Activated CD4-positive, alpha-beta T cell treated with anti-CD3 and anti-CD28 coated beads, Interleukin-10, Interleukin-2, amounts not matched to agents 100 ng/mL and 50 ng/mL, durations not matched to agents 16 hours and 8 hours (primary cell): ENCODE data around the gene STK17B.

Experiments
- DNase-seq: peaks from one replicate; pipeline ENCODE4 v3.0.0-alpha.2; 2020

The STK17B gene

DNA sequence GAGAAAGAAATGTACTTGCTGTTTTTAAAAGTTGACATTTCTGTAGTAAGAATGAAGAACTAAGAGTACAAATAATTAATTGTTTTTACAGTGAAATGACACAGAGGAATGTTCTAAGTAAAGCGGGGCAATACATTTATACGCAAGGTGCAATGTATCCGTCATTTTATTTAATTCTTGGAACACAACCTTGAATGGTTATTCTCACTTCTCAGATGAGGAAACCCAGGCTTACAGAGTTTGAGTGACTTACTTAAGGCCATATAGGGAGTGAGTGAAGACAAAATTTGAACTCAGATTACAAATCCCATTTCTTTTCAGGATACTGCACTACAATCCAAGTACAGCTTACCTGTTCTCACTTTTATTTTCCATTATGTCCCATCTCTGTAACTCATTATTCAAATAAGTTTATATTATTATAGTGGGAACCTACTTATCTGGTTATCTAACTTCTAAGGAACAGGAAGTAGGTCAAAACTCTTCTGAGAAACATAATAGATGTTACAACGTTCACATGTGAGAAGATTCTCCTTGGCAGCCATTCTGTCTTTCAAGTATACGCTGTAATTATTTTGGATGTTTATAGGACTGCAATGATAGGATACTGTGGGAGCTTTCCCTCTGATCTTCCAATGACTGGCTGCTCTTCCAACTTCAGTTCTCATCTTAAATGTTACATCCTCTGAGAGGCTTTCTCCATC, 12.3 kb upstream of the STK17B start:
- DNase-seq: peak; percentile 58

DNA sequence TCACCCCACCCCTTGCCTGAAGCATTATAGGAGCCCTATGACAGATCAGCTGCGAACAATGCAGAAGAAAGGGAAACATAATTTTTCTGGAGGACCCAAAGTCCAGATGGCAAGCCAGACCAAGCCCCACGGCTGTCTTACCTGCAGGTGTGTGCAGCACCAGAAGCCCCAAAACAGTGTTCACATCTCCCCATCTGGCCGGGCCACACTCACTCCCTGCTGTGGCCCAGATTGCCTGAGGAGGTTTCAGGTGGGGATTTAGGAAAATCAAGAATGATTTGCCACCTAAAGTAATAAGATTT, 11.7 kb upstream of the STK17B start:
- no peak for DNase-seq

DNA sequence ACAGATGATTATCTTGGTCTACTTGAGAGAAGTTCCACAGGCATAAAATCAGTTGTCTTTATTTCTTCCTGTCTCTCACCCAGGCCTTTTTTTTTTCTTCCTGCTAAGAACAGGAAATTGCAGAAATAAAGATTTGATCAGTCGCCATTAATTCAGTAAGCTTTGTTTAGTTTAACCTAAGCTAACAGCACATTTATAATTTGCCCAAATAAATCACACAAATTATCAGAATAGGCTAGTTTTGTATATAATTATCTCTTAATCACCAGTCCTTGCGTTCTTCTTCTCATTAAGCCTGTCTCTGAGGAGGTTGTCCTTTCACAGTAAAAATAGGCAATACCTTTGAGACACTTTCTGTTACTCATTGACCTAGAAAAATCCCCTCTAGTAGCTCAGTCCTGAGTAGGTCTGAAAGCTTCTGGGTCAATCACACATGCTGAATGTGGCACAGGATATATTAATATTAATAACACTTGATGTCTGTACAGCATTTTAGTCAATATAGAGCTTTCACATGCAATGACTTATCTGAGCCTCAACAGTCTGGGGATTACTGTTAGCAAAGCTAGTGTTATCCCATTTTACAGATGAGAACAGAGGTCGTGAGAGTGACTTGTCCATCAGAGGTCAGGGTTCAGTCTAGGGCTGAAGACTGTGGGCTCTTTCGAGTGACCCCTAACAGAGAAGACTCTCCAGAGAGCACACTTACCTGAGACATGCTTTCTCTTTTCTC, 11.2 kb upstream of the STK17B start:
- peak; percentile 63 for DNase-seq

DNA sequence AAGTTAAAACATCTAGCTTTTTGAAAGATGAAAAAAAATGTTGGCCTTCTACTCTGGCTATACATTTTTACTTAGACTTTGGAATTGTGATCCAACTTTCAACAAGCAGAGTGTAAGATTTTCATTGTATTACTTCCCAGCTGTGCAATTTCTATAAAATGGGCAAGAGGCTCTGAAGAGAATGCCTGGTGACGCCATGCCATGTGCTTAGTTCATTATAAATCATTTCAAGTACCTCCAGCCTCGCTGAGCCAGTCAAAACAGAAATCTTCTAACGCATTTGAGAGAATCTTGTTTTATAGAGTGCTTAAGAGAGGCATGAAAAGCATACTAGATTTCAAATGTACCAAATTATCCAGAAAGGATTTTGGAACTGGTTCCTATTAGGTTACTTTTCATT, 10.1 kb upstream of the STK17B start:
- DNase-seq: no peak

DNA sequence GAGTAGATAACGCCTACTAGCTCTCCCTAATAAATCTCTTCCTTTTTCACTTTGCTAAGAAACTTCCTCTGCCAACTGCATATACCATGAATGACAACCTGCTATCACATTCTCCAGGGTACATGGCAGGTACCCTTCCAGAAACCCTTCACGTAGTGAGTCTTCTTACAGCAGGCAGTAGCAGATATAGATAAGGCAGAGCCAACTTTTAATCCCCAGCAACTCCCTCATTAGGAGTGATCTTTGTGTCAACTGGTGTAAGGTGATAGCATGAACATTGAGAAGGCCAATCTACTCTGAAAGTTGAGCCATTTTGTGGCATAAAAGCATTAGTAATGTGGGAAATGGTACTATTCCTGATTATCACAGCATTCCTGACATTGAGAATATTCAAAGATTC, 5.7 kb upstream of the STK17B start:
- DNase-seq: no peak

DNA sequence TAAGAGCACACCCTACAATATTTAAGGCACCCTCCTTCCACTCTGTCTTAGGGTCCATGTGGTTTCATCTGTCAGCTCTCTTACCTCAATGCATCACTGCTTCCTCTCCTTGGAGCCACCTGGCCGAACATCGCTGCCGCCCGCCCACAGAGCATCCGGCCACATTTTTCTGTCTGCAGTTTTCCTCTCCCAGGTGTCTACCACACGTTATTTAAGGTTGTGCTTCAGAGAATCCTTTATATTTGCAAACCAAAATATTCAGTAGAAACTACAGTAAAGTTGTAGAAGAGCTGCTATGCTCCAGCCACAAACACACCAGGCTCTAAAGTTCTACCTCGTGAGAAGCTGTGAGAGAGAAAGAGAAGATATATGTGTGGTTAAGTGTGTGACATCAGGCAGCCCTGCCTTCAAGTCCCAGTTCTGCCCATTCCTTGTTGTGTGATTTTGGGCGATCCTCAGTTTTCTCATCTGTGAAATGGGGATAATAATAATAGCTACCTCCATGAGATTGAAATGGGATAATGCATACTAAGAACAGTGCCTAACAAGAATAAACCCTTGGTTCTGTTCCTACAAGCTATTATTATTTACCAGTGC, 4.9 kb upstream of the STK17B start:
- peak; percentile 91 for DNase-seq

DNA sequence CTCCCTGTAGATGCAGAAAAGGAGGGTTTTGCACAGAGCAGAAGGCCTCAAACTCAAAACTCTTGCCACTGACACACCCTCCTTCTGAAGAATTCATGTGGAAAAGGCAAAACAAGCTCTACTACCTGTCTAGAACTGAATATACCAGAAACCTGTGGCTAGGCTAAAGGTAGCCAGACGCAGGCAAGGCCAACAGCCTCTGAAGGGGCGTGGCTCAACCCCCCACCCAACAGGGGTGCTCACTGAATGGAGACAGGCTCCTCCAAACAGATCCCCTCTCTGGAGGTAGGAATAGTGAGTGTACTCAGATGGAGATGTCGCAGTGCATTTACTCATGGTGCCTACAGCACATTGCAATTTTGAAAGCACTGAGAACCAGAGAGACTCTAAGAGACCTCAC, 3.0 kb upstream of the STK17B start:
- peak; percentile 32 for DNase-seq

DNA sequence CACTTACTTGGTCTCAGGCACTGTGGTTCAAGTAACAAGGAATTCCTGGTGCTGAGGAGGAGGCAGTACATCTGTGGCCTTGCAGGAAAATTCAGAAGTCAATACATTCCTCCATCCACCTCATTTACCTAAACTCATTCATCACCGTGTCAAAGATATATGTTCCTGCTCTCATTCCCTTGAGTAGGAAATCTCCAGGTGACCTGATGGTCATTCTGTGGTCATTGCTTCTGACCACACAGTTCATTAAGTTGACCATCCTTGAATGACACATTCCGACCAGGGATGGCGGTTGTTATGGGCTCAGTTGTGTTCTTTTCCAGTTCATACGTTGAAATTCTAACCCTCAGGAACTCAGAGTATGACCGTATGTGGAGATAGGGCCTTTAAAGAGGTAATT, 2.1 kb upstream of the STK17B start:
- no peak for DNase-seq

DNA sequence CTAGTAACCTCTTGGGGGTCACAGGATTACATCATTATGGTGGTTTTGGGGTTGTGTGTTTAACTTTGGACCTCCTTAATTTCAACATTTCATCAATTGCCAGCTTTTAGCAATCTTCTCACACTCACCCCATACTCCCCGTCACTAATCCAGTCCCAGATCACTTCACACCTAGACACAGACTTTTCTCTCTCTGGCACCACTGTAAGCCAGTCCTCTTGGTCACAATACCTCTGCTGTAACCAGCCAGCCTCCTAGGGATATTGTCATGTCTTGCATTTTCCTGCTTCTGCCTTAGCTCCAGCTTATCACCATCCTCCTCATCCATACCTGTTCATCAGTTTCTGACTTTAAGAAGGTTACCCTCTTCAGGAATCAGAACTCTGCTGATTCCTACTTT, 1.6 kb upstream of the STK17B start:
- DNase-seq: no peak

DNA sequence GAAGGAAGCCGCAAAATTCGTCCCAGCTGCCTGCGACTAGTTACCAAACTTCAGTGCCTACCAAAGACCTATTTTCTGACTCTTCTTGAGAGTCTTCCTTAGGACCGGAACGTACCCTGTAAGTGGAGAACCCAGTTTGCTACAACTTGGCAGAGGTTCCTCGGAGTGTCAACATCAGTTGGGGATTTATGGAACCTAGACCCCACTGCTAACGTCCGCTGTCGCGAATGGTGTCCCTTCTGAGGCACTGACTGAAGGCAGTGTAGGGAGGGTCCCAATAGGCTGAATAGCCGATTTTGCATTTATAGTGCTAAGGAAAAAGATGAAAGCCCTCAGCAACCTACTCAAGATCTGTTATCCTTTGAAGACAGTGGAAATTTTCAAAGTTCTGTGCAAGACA, 568 bp upstream of the STK17B start:
- DNase-seq: no peak

DNA sequence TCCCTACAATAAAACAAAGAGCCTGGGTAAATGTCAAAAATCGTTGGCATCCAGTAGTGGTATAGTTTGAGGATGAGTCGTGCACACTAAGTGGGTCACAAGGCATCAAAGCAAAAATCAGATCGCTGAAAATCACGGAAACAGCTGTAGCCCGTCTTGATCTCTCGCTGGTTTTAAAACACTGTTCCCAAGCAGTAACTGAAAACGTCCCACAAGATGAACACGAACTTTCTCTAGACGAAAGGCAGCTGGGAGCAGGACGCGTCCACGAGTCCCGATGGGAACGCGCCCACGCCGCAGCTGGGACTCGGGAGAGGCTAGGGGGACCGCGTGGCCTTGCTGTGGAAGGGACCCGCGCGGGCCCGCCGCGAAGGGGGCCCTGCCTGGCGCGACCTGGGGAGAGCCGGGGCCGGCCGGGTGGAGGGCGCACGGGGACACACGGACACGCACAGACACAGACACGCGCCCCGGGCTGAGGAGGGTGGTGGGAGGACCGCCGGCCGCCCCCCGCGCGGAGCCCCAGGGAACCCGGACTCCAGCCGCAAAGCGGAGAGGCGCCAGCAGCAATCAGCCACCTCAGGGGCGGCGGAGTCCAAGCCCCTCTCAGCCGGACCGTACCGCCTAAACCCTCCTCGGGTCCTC, 651 bp downstream of the STK17B start:
- peak; percentile 62 for DNase-seq

DNA sequence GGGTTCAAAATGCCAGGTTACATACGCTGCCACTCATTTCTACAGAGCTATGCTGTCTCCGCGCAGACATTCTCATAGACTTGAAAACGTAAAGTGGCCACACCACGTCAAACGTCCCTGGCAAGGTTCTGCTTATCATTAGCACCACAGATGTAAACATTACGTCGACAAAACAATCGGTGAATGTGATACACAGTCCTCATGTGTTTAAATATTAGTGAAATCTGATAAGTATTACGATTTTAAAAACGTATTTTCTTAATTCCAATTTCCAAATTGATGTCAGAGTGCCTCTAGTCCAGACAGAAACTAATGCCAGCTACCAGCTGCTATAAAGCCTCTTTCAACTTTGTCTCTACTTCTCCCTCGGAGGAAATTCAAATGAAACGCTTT, 1.2 kb downstream of the STK17B start:
- peak; percentile 81 for DNase-seq

DNA sequence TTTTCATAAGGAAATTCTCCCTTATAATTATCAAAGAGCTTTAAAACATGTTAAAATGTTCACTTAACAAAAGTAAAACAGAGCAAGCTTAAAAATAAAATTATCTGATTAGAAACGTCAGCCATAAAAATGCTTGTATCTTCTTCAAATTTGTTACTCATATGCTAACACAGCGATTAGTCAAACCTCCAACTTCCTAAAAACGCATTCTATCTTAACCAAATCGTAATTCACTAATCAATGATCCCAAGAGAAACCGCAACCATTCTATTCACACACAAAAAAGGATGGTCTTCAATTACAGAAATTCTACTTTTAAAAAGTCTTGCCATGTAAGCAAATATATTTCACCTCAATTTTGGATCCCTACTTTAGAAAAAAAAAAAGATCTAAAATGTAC, 1.9 kb downstream of the STK17B start:
- peak; percentile 42 for DNase-seq

DNA sequence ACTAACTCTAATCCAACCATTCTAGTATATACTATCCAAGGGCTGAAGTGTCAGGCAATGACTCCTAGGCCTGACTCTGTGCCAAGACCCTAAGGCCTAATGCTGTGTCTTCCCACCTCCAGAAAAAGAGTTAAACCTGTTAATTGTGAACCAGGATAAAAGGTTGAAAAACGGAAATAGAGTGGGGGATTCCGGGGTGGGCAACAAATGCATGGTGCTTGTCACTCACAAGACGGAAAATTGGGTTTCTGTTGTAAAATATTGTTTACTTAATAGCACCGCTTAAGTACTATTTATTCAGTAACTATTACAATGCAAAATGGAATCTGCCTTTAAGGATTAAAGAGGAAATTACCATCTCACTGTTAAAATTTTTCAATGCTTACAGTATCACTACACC, 3.2 kb downstream of the STK17B start:
- no peak for DNase-seq

DNA sequence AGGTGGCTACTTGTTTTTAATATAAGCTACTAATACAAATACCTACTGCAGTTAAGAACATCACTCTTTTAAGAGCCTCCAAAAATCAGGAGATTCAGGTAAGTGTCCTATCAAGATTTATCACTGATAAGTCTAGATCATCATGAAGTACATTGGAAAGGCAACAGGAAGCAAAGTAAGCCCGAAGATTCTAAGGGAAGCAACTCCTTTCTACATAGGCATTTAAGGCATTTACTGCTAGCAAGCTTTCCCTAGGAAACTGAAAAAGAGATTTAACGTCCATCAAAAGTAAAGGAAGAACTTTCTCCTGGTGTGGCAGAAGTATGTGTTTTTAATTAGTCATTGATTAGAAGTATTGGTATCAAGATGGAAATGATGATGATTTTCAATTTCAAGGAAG, 3.7 kb downstream of the STK17B start:
- no peak for DNase-seq

DNA sequence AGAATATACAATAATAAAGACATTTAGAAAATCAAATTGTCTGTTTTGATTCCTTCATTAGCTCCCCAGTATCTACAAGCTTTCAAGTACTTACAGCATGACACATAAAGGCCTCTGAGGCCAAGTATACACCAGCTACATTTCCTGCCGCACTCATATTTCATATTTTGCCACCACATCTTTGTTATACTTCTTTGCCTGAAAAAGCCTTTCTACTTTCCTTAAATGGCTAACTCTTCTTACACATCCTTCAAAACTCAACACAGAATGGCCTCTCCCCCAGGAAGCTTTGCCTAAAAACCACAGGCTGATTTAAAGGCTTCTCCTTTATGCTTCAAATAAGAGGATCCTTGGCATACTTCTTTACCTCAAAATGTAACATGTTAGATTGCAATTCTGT, 4.5 kb downstream of the STK17B start:
- DNase-seq: peak; percentile 74

DNA sequence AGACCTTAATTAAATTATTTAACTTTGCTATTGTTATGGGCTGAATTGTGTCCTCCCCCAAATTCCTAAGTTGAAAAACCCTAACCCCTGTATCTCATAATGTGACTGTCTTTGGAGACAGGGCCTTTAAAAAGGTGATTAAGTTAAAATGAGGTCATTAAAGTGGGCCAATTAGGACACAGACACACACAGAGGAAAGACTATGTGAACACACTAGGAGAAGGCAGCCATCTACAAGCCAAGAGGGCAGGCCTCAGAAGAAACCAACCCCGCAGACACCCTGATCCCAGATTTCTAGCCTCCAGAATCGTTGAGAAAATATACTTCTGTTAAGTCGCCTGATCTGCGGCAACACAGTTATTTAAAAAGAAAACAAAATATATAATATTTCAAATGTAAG, 6.4 kb downstream of the STK17B start:
- DNase-seq: peak; percentile 54

DNA sequence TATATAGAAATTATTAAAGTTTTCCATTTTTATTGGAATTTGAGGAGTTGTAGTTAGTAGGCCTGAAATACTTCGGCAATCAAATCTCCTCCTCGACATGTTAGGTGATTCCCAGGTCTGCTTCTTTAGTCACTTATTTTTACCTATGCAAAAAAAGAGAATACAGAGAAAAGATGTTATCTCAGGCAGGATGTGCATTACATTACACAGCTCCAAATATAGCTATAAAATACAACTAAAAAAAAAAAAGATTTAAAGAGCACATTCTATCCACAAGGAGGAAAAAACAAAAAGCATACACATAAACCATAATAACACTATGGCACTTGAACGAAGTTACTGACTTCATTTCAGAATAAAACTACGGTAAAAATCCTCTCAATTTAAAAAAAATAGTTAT, 8.1 kb downstream of the STK17B start:
- DNase-seq: no peak

DNA sequence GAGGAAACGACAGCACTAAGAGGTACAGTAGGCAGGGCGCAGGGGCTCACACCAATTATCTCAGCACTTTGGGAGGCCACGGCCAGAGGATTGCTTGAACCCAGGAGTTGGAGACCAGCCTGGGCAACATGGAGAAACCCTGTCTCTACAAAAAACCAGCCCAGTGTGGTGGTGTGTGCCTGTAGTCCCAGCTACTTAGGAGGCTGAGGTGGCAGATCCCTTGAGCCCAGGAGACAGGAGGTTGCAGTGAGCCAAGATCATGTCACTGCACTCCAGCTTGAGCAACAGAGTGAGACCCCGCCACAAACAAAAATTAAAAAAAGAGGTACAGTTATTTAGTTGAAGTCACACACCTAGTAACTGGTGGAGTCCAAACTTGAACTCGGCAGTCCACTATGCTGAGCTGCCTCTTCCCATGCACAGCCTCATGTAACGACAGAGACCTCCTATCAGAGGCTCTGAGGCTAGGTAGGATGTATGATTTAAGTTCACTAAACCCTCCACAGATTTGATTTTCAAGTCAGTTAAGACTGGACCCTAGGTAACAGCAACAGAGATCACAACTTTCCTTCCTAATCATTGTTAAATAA, 8.7 kb downstream of the STK17B start:
- DNase-seq: peak; percentile 57

DNA sequence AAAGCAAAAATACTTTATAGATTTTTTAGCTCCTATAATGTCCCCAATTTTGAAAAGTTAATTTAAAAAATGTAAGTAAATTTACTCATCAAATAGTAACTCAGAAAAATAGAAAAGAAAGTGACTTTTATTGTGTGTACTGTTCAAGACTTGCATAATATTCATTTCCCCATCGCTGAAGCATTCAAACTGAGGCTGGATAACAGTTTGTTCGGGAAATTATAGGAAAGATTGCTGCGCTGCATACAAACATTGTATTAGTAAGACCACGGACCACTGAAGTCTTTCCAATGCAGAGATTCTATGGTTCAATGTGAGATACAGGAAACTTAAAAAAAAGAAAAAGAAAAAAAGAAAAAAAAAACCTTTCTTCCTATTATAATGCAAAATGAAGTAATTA, 10.4 kb downstream of the STK17B start:
- no peak for DNase-seq

DNA sequence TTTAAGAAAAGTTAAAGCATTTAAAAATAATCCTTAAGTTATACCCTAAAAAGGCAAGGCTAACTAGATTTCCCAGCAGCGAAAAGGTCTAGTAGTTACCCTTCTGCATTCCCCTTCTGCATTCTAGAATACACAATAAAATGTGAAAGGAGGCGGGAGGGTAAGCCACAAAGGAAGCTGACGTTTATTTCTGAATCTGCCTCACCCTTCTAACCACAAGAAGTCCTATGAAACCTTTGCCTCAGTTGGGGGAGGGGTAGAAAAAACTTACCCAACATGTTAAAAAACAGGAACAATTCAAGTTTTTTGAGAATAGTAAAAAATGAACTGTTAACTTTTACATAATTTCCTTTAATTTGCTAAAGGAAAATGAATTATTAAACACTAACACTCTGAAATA, 11.3 kb downstream of the STK17B start:
- DNase-seq: peak; percentile 92

DNA sequence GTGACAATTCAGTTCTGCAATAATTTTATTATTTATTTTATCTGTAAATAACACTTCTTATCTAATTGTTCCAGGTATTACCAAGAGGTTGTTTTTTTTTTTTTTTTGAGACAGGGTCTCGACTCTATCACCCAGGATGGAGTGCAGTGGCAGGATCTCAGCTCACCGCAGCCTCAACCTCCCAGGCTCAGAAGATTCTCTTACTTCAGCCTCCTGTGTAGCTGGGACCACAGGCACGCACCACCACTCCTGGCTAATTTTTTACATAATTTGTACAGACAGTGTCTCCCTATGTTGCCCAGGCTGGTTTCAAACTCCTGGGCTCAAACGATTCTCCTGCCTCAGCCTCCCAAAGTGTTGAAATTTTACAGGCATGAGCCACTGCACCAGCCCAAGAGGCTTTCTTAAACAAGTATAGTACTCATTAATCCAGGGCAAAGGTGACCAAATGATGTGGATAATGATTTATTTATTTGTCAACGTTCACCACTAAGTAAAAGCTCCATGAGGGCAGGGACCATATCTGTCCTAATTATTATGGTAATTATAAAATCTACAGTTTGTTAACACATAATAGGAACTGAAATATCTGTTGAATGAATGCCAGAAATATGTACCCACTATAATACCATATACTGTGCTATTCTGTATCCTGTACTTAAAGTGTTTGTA, 12.0 kb downstream of the STK17B start:
- DNase-seq: peak; percentile 55

DNA sequence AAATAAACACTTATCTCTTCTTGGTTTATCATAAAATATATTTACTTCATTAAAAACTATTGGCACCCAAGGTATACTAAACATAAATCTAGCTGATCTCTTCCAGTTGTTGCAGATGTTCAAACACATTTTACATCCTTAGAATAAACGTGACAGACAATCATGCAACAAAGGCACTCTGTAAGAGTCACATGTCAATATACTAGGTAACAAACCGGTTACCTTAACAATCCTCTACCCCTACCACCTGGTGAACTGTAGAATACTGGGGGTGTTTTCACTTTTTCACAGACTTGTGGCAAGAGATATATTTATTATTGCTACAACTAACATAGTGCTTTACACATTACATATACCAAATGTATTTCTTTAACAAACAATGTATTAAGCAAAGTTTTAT, 15.8 kb downstream of the STK17B start:
- no peak for DNase-seq
